Ascending aorta (tissue), 2 donors: Measurements from ENCODE around the gene ENC1. TPM values are rescaled to one million over a fixed set of nuclear protein-coding genes. Genes with fewer than 3 reads are reported as not detected.

ENCODE experiments used
- DNase-seq, 2 donors: peaks; one replicate each; pipeline ENCODE4 v3.0.0-alpha.2; 2019; ENCODE audit warnings: low spot score in 2 of 2
- H3K27ac ChIP-seq, 2 donors: fragments of 200-600 bp; sonication (generic); one replicate each; pipeline ENCODE4 v1.5.1; 2016 to 2017; ENCODE audit warnings: mild to moderate bottlenecking in 1 of 2
- H3K27me3 ChIP-seq: fragments of 200-600 bp; sonication (generic); one replicate; pipeline ENCODE4 v1.5.1; 2017
- H3K36me3 ChIP-seq, 2 donors: fragments of 200-600 bp; sonication (generic); one replicate each; pipeline ENCODE4 v1.5.1; 2016
- H3K4me1 ChIP-seq, 2 donors: fragments of 200-600 bp; sonication (generic); one replicate each; pipeline ENCODE4 v1.5.1; 2016 to 2017; ENCODE audit warnings: mild to moderate bottlenecking in 1 of 2
- H3K4me3 ChIP-seq, 2 donors: fragments of 200-600 bp; sonication (generic); one replicate each; pipeline ENCODE4 v1.5.1; 2016 to 2017; ENCODE audit warnings: mild to moderate bottlenecking in 1 of 2
- H3K9me3 ChIP-seq, 2 donors: fragments of 200-600 bp; sonication (generic); one replicate each; pipeline ENCODE4 v1.5.1; 2016
- CTCF ChIP-seq, 3 experiments: fragments of 200-600 bp in 2 of 3; fragments of 450-650 bp in 1 of 3; sonication (generic) in 2 of 3; IDR thresholded peaks; one replicate each; pipeline ENCODE4 v1.5.1; 2016 to 2019; ENCODE audit warnings: antibody characterized with exemption in 3 of 3, mild to moderate bottlenecking in 1 of 3, moderate library complexity in 1 of 3
- intact Hi-C: fragments of 100-400 bp; cut with DNase I; formaldehyde crosslinking; loops from one replicate; pipeline ENCODE4 v1.15.1; 2023
- total RNA-seq: library from RNA; depleted of rRNA; stranded (reverse); fragments of >200 nt; gene quantifications from one replicate; pipeline ENCODE4 v1.1.0, GENCODE V29; 2016

The ENC1 gene
- total RNA-seq, 1 donor from 2014 or later, result 12.9 TPM

GRCh38 chr5:74624501-74624900 is 16.0 kb downstream of the ENC1 start:
- TF ChIP-seq CTCF (IDR thresholded peaks at IDR 0.05), result no peak
- intact Hi-C loops, result no loop called here
- no peaks in the 10 kb centered on the region for H3K36me3 ChIP-seq
- H3K4me1 ChIP-seq, result no peaks in the 10 kb centered on the region
- no peaks in the 10 kb centered on the region for H3K27me3 ChIP-seq
- DNase-seq, result no peak
- H3K27ac ChIP-seq, result no peak overlapping the region
- H3K9me3 ChIP-seq, result no peaks in the 10 kb centered on the region
- H3K4me3 ChIP-seq, result no peak overlapping the region

- DNase-seq, result no peak
- H3K27me3 ChIP-seq, result no peaks in the 10 kb centered on the region
These were observed 16.6 kb downstream of the ENC1 start for GRCh38 chr5:74623748-74624408.

GRCh38 chr5:74623006-74623611 is 17.4 kb downstream of the ENC1 start:
- intact Hi-C loops, result no loop called here
- H3K27ac ChIP-seq, result no peak overlapping the region
- TF ChIP-seq CTCF (IDR thresholded peaks at IDR 0.05), result no peak
- no peak for DNase-seq
- no peaks in the 10 kb centered on the region for H3K27me3 ChIP-seq
- H3K36me3 ChIP-seq, result no peaks in the 10 kb centered on the region
- H3K4me1 ChIP-seq, result no peaks in the 10 kb centered on the region
- no peak overlapping the region for H3K4me3 ChIP-seq
- no peaks in the 10 kb centered on the region for H3K9me3 ChIP-seq

More at GRCh38 chr5:74623748-74624408, 16.6 kb downstream of the ENC1 start:
- Histone ChIP-seq H3K36me3 (no peaks in the 10 kb centered on the region), H3K4me3 (no peak overlapping the region), H3K27ac (no peak overlapping the region), H3K4me1 (no peaks in the 10 kb centered on the region), H3K9me3 (no peaks in the 10 kb centered on the region)
- intact Hi-C loops, result no loop called here
- TF ChIP-seq CTCF (IDR thresholded peaks at IDR 0.05), result no peak

- H3K4me3 ChIP-seq, result no peak overlapping the region
- no peaks in the 10 kb centered on the region for H3K36me3 ChIP-seq
- DNase-seq, result no peak
- H3K27me3 ChIP-seq, result no peaks in the 10 kb centered on the region
- H3K9me3 ChIP-seq, result no peaks in the 10 kb centered on the region
- no peak for TF ChIP-seq CTCF (IDR thresholded peaks at IDR 0.05)
- intact Hi-C loops, result no loop called here
- no peak overlapping the region for H3K27ac ChIP-seq
- no peaks in the 10 kb centered on the region for H3K4me1 ChIP-seq
These were observed 18.4 kb downstream of the ENC1 start for GRCh38 chr5:74622122-74622521.

GRCh38 chr5:74621492-74621891 is 19.0 kb downstream of the ENC1 start:
- Histone ChIP-seq H3K4me3 (no peak overlapping the region), H3K27ac (no peak overlapping the region), H3K4me1 (no peaks in the 10 kb centered on the region), H3K36me3 (no peaks in the 10 kb centered on the region), H3K27me3 (no peaks in the 10 kb centered on the region), H3K9me3 (no peaks in the 10 kb centered on the region)
- no peak for TF ChIP-seq CTCF (IDR thresholded peaks at IDR 0.05)
- no peak for DNase-seq
- intact Hi-C loops, result no loop called here
